Neural cell (in vitro differentiated cells): Measurements from ENCODE around the gene IFT43.

Experiments
- POLR2AphosphoS5 ChIP-seq: IDR thresholded peaks from 2 replicates; pipeline ENCODE4 v1.6.1; 2012
- RAD21 ChIP-seq: fragments of 450-650 bp; conservative IDR thresholded peaks from 2 replicates; pipeline ENCODE4 v1.6.1; 2014; ENCODE audit warnings: antibody characterized with exemption, mild to moderate bottlenecking, moderate library complexity
- SMC3 ChIP-seq: fragments of 450-650 bp; conservative IDR thresholded peaks from 2 replicates; pipeline ENCODE4 v1.6.1; 2014; ENCODE audit warnings: antibody characterized with exemption, mild to moderate bottlenecking, moderate library complexity; ENCODE audit not compliant: poor library complexity
- TAF1 ChIP-seq: IDR thresholded peaks from 2 replicates; pipeline ENCODE4 v1.6.1; 2012; ENCODE audit warnings: low read depth
- TF ChIP-seq, protein P1 (sequence below): fragments of 450-650 bp; IDR thresholded peaks from 2 replicates; pipeline ENCODE4 v1.5.1; 2014; ENCODE audit warnings: antibody characterized with exemption, mild to moderate bottlenecking, moderate library complexity; ENCODE audit not compliant: poor library complexity, severe bottlenecking

DNA sequence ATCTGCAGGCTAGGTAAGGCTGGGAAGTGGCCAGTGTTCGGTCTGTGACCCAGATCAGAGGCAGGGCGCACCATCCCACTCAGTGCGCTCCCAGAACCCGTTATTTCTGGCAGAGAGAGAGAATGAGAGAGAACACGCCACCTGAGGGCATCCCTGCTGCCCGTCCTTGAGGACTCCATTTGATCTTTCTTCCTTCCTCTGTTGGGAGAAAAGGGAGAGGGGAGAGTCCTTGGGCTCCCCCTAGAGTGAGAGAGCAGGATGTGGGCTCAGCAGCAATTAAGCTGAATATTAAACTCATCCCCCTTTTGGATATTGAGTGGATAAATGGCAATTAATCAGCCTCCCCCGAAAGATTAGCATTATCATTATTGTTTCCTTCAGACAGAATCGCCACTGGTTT, 70.6 kb downstream of the IFT43 start:
- TF ChIP-seq, protein P1, sequence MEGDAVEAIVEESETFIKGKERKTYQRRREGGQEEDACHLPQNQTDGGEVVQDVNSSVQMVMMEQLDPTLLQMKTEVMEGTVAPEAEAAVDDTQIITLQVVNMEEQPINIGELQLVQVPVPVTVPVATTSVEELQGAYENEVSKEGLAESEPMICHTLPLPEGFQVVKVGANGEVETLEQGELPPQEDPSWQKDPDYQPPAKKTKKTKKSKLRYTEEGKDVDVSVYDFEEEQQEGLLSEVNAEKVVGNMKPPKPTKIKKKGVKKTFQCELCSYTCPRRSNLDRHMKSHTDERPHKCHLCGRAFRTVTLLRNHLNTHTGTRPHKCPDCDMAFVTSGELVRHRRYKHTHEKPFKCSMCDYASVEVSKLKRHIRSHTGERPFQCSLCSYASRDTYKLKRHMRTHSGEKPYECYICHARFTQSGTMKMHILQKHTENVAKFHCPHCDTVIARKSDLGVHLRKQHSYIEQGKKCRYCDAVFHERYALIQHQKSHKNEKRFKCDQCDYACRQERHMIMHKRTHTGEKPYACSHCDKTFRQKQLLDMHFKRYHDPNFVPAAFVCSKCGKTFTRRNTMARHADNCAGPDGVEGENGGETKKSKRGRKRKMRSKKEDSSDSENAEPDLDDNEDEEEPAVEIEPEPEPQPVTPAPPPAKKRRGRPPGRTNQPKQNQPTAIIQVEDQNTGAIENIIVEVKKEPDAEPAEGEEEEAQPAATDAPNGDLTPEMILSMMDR = no peak
- TF ChIP-seq RAD21 (no peak), SMC3 (no peak), POLR2AphosphoS5 (no peak), TAF1 (no peak)
